ENCODE measurements around the gene SPTAN1.

Gene SPTAN1

GRCh38 chr9:128600099-128600498 lies 47.7 kb downstream of the SPTAN1 start:
- no peak for DNase-seq (ENCODE audit: low read depth, low spot score)

DNA sequence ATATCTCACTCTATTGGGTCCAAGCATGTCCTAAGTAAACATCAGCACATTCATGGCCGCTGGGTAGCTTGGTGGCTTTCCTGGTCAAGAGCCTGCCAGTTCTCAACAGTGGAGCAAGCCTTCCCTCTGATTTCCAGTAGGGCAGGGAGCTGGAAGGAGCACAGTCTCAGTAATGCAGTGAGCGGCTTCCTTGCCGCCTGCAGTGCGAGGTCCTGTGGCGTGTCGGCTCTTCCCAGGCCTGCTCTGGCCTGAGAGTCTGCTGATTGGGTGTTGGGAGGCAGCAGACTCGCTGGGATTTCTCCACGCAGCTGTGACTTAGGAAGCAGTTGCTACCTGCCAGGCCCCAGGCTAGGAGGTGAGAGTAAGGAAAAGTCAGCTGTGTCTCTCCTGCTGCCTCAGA lies 51.3 kb downstream of the SPTAN1 start:
- no peak for DNase-seq (ENCODE audit: low read depth, low spot score)

DNA sequence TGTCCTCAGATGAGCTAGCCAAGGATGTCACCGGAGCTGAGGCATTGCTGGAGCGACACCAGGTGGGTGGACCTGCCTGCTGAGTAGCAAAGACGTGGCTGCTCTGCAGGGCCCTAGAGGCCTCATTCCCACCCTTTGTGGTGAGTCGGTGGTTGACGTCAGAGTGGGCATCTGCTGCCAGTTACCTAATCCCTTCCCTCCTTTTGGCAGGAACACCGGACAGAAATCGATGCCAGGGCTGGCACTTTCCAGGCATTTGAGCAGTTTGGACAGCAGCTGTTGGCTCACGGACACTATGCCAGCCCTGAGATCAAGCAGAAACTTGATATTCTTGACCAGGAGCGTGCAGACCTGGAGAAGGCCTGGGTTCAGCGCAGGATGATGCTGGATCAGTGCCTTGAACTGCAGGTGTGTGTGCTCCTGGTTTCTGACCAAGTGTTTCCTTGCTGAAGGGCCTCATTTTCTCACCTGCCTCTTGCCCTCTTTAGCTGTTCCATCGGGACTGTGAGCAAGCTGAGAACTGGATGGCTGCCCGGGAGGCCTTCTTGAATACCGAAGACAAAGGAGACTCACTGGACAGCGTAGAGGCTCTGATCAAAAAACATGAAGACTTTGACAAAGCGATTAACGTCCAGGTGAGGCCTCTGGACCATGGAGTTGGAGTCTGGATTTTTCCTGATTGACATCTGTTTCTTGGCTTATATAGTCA lies 55.4 kb downstream of the SPTAN1 start:
- DNase-seq (ENCODE audit: low read depth, low spot score): no peak

DNA sequence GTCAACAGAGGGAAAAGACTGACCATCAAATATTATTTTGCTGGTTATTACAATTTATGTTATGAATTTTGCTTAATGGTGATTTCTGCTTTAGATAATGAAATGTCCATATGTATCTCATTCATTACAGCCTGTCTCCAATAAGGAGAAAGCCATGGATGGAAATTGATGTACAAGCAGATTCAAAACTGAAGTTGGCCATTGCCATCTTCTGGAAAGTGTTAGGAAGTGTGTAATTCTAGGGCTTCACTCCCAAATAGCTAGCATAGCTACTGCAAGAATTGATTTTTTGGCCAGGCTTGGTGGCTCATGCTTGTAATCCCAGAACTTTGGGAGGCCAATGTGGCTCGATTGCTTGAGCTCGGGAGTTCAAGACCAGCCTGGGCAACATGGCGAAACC lies 58.5 kb downstream of the SPTAN1 start:
- DNase-seq (ENCODE audit: low read depth, low spot score): no peak

GRCh38 chr9:128611600-128612394 lies 59.4 kb downstream of the SPTAN1 start:
- no peak for DNase-seq (ENCODE audit: low read depth, low spot score)

DNA sequence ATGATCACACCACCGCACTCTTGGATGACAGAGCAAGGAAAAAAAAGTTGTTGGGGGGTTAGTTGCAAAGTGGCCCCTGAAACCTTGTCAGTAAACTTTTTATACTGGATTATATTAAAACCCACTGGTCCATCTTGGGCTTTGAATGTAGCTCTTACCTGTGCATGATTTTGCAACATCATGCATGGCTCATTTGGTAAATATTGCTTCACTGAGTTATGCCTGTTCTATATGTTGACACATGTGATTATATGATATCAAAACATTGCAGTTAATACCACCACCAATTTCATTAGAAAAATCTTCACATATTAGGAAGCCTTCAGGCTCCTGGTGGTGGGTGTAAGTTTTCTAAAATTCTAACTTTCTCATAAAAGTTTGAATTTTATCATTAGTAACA lies 62.3 kb downstream of the SPTAN1 start:
- DNase-seq (ENCODE audit: low read depth, low spot score): no peak

GRCh38 chr9:128615571-128615970 lies 63.2 kb downstream of the SPTAN1 start:
- no peak for DNase-seq (ENCODE audit: low read depth, low spot score)

DNA sequence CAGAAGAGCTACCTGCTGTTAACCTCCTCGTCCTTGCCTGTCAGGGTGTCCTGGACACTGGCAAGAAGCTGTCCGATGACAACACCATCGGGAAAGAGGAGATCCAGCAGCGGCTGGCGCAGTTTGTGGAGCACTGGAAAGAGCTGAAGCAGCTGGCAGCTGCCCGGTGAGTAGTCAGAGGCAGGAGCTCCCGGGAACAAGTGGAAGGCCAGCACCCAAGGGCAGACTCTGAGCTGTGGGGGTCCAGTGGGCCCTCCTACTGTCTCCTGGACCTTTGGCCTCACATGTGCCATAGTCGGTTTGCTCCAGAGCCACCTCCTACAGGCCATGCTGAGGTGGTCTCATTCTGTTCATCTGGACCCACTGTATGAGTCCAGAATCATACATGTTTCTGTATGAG lies 65.6 kb downstream of the SPTAN1 start:
- DNase-seq (ENCODE audit: low read depth, low spot score): no peak

GRCh38 chr9:128619127-128619526 lies 66.7 kb downstream of the SPTAN1 start:
- DNase-seq (ENCODE audit: low read depth, low spot score): no peak

- no peak for DNase-seq (ENCODE audit: low read depth, low spot score)
Observed at GRCh38 chr9:128619779-128620178, 67.4 kb downstream of the SPTAN1 start.

DNA sequence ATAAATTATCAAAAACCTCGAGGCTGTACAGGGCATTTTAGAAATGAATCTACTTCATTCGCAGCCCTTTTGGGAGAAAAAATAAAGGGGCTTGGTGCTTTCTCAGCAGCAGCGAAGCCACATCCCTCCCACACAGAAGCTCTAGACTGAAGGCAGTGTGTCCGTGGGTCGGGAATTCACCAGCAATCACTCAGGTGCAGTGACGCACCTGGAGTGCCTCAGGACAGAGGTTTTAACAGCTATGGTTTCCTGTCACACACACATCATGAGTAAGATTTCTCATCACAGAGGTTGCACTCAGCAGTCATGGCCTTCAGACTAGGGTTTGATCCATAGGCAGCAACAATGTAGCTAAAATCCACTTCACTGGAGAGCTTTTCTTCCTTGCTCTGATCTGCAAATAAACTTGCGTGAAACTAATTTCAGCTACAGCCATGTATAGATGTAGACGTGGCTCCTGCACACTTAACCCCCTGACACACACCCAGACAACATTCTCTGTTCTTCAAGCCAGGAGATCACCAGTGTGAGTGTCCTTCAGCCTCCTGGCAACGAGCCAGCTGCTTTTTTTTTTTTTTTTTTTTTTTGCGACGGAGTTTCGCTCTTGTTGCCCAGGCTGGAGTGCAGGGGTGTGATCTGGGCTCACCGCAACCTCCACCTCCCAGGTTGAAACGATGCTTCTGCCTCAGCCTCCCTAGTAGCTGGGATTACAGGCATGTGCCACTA lies 69.5 kb downstream of the SPTAN1 start:
- DNase-seq (ENCODE audit: low read depth, low spot score): no peak

GRCh38 chr9:128624566-128624965 lies 72.2 kb downstream of the SPTAN1 start:
- DNase-seq (ENCODE audit: low read depth, low spot score): no peak

- DNase-seq (ENCODE audit: low read depth, low spot score): no peak
Observed at GRCh38 chr9:128625391-128626146, 73.2 kb downstream of the SPTAN1 start.

GRCh38 chr9:128626181-128626580 lies 73.8 kb downstream of the SPTAN1 start:
- no peak for DNase-seq (ENCODE audit: low read depth, low spot score)

DNA sequence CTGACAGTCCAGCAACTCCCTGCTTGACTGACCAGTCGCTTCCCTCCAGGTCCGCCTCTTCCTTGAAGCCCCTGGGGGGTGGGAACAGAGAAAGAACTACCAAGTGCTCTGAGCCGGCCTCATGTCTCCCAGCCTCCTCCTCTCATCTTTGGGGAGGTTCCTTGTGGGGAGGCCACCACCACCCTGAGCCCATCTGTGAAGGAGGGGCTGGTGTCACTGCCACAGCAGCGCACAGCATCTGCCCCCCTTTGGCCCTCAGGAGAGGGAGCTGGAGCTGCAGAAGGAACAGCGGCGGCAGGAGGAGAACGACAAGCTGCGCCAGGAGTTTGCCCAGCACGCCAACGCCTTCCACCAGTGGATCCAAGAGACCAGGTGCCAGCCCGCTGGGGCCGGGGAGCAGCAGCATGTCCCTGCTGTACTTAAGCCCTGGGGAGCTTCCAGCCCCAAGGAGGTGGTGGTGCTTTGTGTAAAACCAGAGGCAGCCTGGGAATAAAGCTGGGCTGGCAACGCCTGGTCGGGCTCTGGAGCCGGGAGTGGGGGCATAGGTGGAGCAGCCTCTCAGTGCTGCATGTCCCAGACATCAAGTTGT lies 74.8 kb downstream of the SPTAN1 start:
- DNase-seq (ENCODE audit: low read depth, low spot score): no peak

DNA sequence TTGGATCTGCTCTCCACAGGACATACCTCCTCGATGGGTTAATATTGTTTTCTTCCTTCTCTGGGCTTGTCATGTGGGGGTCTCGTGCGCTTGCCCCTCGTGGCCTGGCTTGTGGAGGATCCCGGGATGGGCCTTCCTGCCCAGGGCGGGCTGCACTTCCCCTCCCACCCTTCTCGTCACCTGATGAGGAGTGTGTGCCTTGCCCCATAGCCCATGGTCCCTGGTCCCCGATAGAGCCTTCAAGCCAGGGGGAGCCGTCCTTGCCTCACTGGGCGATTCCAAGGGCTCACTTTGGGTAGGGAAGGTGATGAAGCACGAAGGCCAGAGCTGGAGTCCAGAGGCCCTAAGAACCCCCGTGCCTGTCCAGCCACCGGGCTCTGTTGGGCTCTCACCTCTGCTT lies 75.5 kb downstream of the SPTAN1 start:
- no peak for DNase-seq (ENCODE audit: low read depth, low spot score)

DNA sequence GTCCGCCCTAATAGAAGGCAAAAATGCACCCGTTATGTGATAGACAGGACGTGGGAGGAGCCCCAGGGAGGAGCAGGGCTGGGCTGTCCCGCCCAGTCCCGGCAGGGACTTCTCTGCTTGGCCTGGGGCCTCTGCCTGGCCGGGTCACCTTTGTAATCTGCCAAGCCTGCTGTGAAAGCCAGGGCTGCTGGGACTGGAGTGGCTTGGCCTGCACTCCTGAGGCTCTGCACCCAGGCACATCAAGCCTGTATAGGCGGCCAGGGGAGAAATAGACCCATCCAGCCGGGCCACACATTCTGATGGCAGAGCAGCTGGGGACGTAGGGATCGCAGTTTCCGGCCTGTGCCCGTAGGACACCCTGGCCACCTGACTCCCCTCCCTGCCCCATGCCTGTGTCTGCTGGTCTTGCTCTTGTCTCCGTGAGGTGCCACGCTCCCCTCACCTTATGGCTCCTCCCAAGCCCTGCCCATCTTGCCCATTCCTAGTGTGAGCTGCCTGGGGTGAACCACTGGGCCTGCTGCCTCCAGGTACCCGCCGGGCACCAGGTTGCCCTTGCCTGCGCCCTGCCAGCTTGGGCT lies 76.2 kb downstream of the SPTAN1 start:
- DNase-seq (ENCODE audit: low read depth, low spot score): no peak

GRCh38 chr9:128629136-128629535 lies 76.7 kb downstream of the SPTAN1 start:
- DNase-seq (ENCODE audit: low read depth, low spot score): no peak

GRCh38 chr9:128629852-128630545 lies 77.6 kb downstream of the SPTAN1 start:
- DNase-seq (ENCODE audit: low read depth, low spot score): no peak

- DNase-seq (ENCODE audit: low read depth, low spot score): no peak
Observed at GRCh38 chr9:128631636-128632035, 79.2 kb downstream of the SPTAN1 start.
